ENCODE results near the gene IFNG-AS1. TPM values are rescaled to one million over a fixed set of nuclear protein-coding genes. Genes with fewer than 3 reads are reported as not detected.
A peak's percentile ranks its signal among the peaks of the same experiment; 100 is the strongest.

Gene IFNG-AS1
- not detected in 2 replicates for total RNA-seq (2014; rRNA removed; shearing (Covaris generic))
- not detected in 2 replicates for polyA plus RNA-seq (2015; cell fraction: cytosol; rRNA removed)
- polyA plus RNA-seq (2015; cell fraction: nucleus; rRNA removed), result not detected in 2 replicates

DNA sequence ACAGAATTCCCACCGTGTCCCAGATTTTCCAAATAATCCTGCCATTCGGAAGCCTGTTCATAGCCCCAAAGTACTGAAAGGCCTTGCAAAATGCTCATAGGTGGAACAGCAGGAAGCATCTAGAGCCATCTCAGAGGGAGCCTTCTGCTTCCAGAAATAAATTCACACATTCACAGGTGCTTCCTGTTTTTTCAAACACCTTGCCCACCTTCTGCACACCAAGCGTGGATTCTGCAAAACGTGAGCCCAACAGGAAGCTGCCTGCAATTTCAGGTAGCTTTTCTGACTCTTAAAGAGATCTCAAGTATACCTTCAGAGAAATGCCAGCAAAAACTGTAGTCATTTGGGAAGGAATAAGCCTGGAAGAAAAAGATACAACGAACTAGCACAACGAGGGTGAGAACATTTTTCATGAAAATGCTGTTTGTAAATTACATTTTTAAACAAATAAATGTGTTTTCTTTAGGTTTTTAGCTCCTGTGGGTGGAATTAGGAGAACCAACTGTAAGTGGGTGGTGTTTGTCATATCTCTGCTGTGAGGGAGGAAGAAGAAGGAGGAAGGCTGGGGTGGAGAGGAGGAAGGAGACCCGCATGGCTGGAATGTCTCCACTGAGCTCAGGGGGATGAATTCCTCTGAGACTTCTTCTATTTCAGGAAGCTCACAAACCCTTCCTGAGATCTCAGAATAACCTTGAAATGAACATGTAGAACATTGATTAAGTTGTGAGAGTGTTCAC lies at the start of gene IFNG-AS1:
Gene IFNG-AS1, plus strand, starts transcription at position 264 of the 737 bp plus-strand sequence.
- no peak for DNase-seq (ENCODE audit: low read depth)

DNA sequence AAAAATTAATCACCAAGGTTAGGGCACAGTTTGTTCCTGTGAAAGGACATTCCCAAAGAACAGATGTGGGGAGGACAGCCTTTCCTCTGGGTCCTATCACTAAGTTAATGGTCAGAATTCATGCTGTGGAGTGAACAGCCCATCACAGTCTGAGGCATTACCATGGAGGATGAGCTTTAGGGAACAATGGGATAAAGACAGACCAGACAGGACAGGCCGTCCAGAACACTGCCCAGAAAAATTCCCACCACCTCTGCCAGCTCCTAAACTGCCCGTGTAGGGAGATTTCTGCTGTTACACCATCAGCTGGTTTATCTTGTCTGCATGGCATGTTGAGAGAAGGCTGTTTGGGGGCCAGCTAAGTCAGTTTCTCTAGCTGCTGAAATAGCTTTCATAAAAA lies 49.6 kb upstream of the IFNG-AS1 start:
- DNase-seq (ENCODE audit: low read depth), result no peak

DNA sequence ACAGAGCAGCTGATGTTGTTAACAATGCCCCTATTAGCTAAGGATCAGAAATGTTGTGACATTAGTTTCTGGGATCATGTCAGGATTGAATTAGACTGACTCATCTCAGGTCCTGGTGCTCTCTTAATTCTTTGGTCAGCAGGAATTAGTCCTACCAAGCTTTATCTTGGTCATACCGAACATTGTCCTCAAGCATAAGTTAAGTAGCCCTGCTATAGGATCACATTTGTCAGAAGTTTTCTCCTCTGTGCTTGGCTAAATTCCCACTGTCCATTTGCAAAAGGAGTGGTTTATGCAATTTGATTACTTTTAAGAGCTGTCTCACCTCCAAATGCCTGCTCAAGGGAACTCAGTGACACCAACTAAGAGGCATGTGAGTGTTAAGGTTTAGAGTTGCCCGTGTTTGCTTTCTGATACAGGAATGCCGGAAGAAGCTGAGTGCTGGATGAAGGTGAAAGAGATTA lies 48.4 kb upstream of the IFNG-AS1 start:
- DNase-seq (ENCODE audit: low read depth), result peak; percentile 56

DNA sequence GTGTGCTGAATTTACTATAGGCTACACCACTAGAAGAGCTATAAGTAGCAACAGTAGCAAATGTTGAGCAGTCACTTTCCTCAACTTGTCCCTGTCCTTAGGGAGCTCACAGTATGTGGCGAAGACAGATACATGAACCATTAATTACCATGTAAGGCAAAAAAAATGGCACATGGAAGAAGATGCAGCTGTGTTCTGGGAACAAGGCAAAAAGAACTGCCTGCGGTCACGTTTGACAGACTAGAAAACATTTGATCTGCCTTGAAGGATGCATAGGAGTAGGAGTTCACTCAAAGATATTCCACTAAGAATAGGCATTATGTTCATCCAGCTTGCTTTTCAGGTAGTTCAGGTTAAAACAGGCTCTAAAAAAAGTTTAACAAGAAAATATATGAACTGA lies 46.5 kb upstream of the IFNG-AS1 start:
- DNase-seq (ENCODE audit: low read depth), result no peak

DNA sequence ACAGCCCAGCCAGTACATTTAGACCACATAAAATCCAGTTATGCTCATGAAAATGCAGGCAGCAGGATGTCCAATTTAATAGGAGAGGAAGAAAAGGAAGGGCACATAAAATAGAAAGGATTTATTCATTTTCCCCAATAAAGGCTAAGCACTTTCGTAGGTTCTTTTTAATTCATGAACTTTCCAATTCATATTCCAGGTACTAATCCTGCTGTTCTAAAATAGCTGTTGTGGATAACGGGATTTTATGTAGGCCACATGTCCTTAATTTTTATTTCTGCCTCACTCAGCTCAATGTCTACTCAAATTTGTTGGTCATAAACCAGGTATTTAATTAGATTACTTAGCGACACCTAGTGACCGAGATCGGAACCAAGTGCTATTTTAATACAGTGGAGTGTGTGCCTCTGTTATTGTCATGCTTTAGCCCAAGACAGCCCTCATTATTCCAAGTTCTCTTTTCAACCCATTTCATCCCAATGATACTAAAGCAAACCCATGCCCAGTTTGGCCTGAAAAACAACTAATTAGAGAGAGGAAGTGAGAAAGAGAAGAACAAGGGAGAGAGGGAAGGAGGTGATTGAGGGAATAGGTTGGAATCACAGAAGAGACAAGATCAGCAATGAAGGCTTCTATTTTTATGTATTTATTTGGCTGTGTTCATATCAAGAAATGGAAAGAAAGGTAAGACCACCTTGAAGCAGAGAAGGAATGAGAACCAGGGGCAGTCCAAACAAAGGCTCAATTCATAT lies 45.9 kb upstream of the IFNG-AS1 start:
- DNase-seq (ENCODE audit: low read depth), result peak; percentile 61

DNA sequence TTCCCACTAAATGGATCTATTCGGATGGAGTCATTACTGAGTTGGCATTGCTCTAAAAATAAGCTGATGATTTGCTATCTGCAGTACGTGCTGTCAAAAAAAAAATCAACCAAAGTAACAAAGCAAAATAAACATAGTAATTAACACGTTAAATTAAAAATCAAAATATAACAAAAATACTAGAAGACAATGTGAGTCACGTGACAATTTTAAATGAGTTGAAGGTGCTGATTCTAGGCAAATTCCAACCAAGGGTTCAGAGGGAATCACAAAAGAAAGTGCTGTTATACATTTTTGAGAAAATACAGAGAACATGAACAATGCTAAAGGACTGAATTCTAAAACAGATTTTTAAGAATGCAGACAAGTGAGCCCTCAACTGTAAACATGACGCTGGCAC lies 45.2 kb upstream of the IFNG-AS1 start:
- no peak for DNase-seq (ENCODE audit: low read depth)

DNA sequence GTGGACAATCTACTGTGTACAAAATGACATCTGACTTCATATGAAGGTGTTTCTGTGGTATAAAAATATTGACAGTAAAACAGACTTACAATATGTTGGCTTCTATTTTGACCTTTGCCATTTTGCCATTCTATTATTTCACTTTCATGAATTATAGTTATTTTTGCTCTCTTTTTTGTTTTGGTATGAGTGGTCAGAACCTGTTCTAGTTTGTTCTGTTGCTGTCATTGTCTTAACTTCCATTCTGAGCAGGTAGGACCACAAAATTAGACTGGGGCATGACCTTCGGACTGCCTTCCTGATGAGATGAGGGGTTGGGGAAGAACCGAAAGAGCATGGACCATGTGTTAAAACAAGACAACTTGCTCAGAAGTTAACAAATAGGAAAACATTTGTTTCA lies 36.5 kb upstream of the IFNG-AS1 start:
- no peak for DNase-seq (ENCODE audit: low read depth)

DNA sequence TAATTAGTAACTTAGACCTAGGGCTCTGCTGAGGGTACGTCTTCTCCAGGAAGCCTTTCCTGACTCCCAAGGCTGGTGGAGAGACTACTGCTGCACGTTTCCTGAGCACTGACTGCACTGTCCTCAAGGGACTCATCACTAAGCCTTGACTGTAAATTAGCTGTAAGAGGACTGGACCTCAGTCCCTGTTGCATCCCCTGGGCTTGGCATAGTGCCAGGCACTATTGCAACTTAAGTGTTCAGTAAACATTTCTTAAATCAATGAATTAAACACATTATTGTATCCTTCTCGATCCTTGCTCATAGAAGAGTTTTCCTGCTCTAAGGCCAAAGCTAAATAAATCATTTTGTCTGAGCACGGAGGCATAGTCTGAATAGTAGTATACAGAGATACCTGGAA lies 31.9 kb upstream of the IFNG-AS1 start:
- DNase-seq (ENCODE audit: low read depth), result no peak

DNA sequence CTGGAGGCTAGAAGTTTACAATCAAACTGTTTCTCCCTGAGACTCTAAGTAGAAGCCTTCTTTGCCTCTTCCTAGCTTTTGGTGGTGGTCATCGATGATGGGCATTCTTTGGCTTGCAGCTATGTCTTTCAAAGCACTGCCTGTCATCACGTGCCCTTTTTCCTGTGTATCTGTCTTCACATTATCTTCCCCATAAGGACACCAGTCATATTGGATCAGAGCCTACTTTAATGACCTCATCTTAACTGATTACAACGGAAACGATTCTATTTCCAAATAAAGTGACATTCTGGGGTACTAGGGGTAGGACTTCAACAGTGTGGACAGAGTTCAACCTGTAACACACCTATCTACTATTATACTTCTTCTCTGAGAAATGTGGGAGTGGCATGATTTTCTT lies 31.1 kb upstream of the IFNG-AS1 start:
- no peak for DNase-seq (ENCODE audit: low read depth)

DNA sequence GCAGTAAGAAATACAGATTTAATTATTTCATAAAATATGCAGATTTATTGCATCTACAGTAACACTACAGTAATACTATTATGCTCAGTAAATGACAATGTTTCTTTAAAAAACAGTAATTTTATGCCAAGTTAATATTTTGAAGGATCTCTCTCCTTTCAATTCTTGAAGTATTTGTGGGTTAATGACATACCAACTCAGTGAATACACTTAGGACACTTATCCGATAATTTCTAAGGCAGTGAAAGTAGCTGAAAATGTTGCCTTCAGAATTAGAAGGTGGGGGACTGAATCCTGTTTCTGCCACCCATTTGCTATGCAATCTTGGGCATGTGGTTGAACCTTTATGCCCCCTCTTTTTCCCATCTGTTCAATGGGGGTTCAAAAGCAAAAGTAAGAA lies 24.8 kb upstream of the IFNG-AS1 start:
- no peak for DNase-seq (ENCODE audit: low read depth)

DNA sequence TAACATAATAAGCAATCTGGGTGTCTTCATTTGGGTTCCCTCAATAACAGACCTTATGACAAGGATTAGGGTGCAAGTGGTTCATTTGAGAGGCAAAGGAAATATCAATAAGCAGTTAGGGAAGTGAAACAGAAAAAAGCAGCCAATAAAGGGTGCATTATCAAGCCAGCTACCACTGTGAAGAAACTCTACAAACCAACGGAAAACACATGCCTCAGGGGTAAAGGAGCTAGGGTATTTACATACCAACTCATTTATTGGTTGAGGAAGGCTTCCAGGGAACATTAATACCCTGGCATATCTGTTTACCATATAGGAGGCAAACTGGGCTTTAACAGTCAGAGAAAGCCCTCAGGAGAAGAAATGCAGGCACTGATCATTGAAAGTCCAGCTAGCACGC lies 22.7 kb upstream of the IFNG-AS1 start:
- no peak for DNase-seq (ENCODE audit: low read depth)

DNA sequence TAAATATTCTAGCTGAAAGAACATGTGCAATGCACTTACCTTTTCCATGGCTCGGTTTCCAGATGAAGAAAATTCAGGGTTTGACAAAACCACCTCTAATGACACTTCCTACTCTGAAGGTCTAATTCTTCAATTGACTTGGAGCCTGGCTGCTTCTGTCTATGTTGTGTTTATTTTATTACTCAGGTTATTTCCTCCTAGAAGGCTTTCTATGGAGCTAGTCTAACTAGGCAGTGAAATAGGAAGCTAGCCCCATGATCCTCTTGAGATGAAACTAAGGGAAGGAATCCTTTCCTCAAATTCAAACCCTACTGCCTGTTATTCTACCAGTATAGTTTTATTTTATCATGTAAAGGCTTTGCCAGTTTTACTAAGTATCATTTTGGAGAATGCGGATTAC lies 20.9 kb upstream of the IFNG-AS1 start:
- peak; percentile 38 for DNase-seq (ENCODE audit: low read depth)

DNA sequence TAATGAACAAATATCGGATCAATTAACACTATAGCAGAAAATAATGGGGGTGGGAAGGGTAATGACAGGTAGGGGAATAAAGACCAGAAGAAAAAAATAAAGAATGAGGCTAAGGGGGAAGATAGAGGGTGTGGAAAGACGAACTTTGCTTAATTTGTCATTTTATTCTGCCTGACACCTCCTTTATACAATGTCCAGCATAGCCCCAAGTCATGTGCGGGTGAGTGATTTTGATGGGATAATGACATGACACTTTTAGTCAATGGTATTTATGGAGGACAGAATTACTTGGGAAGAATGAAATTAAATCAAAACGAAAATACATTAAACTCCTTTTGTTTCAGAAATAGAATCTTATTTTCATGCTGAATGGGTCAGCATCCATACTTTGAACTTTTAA lies 20.5 kb upstream of the IFNG-AS1 start:
- DNase-seq (ENCODE audit: low read depth), result no peak

DNA sequence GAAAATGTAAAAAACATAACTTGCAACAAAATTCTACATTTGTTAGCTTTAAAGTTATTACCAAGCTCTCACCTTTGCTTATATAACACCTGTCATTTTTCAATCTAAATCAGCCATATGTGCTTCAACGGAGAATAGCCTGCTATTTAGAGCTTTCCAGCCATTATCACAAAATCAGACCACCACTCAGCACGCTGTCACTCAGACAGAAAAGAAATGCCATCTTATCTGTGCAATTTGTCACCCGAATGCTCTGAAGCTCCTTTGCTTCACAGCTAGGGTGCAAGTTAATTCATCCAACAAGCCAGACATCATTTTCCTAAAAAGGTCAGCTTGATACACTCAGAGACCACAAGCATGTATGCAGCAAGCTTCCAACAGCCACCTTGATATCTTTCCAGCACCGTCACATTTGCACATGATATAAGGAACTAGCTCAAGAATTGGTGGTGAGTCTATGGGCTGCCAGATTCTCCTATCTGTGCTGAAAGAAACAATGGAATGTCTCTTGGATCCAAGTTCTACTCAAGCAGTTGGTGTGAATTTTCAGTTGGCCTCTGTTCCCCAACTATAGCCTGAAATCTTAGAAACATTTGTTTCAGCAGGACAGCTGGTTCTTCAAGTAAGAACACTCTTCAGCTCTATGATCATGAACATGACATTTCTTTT lies 20.0 kb upstream of the IFNG-AS1 start:
- no peak for DNase-seq (ENCODE audit: low read depth)

DNA sequence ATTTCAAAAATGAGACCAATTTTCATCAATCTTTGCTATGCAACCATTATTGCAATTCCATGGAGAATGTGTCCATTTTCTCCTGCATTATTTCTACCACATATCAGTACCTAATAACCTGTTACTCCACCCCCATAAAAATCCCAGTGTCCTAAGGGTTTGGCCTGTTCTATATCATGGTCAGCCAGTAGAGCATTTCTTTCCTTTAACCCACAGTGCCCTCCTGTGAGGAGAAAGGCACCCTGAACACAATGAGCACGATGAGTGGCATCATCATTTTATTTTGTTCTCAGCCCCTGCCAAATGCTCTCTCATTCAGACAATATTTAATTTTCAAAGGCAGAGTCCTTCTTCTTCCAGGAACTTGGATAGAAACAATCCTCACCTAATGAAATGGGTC lies 11.6 kb upstream of the IFNG-AS1 start:
- DNase-seq (ENCODE audit: low read depth), result no peak

DNA sequence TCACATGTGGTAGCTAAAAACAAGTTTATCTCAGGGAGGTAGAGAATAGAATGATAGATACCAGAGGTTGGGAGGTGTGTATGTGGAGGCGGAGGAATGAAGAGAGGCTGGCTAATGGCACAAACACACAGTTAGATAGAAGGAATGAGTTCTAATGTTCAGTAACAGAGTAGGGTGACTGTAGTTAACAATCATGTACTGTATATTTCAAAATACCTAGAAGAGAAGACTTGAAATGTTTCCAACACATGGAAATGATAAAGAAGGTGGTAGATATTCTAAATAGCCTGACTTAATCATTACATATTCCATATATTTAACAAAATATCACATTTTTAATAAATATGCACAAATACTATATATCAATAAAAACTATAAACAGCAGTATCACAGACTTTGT lies 8.9 kb upstream of the IFNG-AS1 start:
- no peak for DNase-seq (ENCODE audit: low read depth)

DNA sequence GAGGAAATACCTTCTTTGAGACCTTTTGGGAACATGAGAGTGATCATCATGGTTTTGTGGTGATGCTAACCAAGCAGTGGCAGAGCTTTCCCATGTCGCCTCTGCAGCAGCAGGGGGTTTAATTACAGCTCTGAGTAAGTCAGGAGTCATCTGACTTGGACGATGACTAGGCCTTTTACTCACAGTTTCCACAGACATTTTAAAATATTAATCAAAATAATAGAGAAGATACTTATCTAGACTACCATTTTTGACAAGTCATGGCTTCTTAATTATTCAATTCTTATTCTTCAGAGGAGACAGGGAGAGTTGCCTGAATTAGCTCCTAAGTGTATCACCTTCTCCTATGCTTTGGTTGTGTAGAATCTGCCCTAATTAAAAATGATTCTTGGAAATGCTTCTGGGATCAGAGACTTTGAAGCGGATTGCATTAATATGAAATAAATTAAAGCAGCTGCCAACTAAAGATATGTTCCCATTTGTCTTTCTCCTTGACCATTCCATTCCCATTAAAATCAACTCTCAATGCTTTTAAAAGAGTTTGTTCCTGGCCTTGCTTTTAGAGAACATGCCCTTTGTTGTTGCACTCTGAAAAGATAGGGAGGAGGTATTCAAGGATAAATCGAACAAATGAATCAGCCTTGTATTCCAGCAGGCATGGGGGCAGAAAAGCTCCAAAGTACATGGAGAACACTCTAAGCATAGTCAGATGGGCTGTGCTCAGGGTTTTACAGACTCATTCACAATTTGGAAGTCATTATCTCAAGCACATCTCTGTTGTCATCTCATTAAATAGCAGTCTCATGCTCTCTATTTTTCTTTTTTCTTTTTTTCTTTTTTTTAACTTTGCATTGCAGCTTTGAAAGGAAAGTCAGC lies 7.7 kb upstream of the IFNG-AS1 start:
- peak; percentile 90 for DNase-seq (ENCODE audit: low read depth)

DNA sequence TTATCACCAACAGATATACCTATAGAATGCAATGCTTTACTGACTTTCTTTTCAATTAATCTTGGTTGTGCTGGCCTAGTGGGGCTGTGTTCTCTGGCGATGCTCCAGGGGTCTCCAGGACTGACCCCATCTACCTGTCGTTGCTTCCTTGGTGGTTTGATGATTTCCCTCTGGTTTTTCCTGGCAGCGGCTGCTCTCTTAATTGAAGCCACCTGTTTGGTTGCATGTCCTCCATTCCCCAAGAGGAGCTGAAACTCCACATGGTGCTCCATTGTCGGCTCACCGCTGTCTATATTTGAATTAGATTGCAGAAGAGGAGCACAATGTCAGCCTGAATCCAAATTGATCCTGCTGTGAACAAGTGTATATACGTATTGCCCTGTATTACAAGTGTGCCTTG lies 7.1 kb upstream of the IFNG-AS1 start:
- no peak for DNase-seq (ENCODE audit: low read depth)

DNA sequence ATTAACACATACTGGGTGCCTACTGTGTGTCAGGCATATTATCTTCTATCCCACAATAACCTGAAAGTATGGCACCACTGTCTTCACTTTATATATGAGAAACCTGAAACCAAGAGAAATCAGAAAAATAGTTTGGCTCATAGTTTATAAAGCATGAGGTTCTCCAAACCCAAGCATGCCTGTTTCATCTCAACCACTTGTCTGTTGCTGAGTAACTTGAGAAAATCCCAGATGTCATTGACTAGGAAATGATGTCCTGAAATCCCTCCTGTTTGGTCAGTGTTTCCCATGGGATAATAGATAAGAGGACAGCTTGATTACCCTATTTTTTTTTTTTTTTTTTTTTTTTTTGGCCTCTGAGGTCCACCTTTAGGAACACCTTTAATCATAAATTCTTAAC lies 2.6 kb upstream of the IFNG-AS1 start:
- no peak for DNase-seq (ENCODE audit: low read depth)

DNA sequence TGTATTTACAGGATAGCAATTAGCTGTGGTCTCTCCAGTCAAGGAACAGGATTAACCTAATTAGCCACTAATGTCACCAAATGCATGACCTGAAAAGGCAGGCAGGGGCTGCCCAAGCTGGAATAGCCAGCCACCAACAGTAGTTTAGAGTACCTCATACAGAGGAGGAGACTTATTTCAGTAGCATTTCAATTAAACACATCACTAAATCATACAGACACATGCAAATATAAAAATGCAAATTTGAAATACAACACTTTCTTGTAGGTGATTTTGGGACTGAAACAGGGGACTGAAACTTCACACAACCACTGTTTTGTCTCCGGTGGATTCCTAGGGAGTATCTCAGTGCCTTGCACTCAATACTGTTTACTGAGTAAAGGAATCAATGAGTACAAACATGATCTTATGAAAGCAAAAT lies 636 bp upstream of the IFNG-AS1 start:
- DNase-seq (ENCODE audit: low read depth), result no peak

DNA sequence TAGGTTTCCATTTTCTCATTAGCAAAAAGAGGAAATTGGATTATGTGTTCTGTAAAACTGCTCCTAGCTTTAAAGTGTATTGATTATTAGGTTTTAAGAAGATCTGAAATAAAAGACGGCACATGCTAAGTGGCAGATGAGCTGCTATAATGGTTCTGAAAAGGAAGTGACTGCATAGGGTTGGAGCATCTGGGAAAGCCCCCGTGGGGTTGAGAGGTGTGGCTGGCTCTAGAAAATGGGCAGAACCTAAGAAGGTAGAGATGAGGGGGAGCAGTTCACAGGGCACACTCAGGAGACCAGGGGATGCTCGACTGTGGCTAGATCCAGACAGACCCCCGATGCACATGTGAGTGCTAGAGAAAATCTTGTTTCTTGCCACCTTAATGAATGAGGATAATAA lies 1.9 kb downstream of the IFNG-AS1 start:
- DNase-seq (ENCODE audit: low read depth), result no peak

Measured in HT1080 (cell line).